Subcutaneous adipose tissue (tissue), 4 donors: ENCODE data around the gene MIB1. TPM values are rescaled to one million over a fixed set of nuclear protein-coding genes. Genes with fewer than 3 reads are reported as not detected.

ENCODE experiments used
- total RNA-seq, 4 donors: library from RNA; depleted of rRNA; stranded (reverse); fragments of >200 nt; gene quantifications; one replicate each; pipeline ENCODE4 v1.1.0, GENCODE V29; 2016
- TF ChIP-seq, protein P1 (sequence below): fragments of 450-650 bp; IDR thresholded peaks from one replicate; pipeline ENCODE4 v1.5.1; 2016; ENCODE audit warnings: low read depth, mild to moderate bottlenecking, control low read depth, antibody characterized with exemption, moderate library complexity

The MIB1 gene
- total RNA-seq, 4 donors from 2014 or later: 28.4 to 38.5 (median 34.0) TPM

DNA sequence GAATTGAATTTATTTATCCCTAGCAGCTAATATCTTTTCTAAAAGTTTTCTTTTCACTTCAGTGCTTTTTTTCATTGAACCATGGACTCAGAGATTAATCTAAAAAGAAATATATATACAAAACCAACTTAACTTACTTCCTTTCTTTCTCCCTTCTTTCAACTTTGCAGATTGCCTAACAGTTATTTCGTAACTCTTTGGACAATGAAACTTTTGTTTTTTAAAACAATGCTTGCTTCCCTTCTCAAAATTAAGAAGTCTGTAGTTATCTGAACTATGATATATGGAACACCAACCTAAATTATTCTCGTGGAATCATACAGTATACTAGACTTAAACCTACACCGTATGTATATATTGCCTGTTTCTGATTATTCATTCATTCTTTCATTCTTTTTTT lies 62.9 kb downstream of the MIB1 start:
- TF ChIP-seq, protein P1, sequence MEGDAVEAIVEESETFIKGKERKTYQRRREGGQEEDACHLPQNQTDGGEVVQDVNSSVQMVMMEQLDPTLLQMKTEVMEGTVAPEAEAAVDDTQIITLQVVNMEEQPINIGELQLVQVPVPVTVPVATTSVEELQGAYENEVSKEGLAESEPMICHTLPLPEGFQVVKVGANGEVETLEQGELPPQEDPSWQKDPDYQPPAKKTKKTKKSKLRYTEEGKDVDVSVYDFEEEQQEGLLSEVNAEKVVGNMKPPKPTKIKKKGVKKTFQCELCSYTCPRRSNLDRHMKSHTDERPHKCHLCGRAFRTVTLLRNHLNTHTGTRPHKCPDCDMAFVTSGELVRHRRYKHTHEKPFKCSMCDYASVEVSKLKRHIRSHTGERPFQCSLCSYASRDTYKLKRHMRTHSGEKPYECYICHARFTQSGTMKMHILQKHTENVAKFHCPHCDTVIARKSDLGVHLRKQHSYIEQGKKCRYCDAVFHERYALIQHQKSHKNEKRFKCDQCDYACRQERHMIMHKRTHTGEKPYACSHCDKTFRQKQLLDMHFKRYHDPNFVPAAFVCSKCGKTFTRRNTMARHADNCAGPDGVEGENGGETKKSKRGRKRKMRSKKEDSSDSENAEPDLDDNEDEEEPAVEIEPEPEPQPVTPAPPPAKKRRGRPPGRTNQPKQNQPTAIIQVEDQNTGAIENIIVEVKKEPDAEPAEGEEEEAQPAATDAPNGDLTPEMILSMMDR: no peak

DNA sequence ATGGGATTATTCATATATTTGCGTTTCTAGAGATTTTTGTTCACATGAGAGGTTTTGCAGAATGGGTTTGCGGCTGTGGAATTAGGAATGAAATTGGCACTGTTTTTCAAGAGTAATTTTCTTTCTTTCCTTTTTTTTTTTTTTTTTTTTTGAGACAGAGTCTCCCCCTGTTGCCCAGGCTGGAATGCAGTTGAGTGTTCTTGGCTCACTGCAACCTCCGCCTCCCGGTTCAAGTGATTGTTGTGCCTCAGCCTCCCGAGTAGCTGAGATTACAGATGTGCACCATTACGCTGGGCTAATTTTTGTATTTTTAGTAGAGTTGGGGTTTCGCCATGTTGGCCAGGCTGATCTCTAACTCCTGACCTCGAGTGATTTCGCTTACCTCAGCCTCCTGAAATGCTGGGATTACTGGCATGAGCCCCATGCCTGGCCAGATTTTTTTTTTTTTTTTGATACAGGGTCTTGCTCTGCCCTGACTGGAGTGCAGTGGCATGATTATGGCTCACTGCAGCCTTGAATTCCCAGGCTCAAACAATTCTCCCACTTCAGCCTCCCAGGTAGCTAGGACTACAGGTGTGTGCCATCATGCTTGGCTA lies 65.3 kb downstream of the MIB1 start:
- TF ChIP-seq, protein P1: no peak

DNA sequence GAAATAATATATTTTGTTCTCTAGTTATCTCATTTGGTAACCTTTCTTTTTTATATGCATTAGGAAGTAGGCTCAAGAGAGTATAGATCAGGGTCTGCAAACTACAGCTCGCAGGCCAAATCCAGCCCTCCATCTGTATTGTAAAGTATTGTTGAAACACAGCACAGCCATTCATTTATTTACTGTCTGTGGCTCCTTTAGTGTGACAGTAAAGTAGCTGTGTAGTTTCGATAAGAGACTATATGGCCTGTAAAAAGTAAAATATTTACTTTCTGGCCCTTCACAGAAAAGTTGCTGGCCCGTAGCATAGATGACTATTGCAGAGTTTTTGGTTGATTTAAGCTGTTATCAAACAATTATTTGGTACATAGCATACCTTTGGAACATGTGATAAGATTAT lies 67.6 kb downstream of the MIB1 start:
- TF ChIP-seq, protein P1: no peak

DNA sequence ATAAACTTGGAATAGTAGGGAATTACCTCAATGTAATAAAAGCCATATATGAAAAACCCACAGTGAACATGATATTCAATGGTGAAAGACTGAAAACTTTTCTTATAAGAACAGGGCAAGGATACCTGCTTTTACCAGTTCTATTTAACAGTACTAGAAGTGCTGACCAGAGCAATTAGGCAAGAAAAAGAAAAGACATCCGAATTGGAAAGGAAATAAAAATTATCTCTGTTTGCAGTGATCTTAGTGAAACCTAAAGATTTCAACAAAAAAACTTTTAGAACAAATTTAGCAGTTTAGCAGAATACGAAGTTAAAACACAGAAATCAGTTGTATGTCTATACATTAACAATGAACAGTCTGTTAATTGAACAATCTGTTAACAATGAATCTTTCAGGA lies 69.1 kb downstream of the MIB1 start:
- TF ChIP-seq, protein P1: no peak

DNA sequence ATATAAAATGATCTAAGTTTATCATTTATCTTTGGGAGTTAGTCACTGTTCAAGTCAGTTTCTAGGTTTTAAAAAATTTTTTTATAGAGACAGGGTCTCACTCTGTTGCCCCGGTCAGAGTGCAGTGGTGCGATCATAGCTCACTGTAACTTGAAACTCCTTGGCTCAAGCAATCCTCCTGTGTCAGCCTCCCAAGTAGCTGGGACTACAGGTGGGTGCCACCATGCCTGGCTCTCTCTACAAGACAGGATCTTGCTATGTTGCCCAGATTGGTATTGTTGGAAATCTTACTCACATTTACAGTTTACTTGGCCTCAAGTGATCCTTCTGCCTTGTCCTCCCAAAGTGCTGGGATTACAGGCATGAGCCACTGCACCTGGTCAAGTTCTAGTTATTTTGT lies 74.5 kb downstream of the MIB1 start:
- TF ChIP-seq, protein P1: no peak

DNA sequence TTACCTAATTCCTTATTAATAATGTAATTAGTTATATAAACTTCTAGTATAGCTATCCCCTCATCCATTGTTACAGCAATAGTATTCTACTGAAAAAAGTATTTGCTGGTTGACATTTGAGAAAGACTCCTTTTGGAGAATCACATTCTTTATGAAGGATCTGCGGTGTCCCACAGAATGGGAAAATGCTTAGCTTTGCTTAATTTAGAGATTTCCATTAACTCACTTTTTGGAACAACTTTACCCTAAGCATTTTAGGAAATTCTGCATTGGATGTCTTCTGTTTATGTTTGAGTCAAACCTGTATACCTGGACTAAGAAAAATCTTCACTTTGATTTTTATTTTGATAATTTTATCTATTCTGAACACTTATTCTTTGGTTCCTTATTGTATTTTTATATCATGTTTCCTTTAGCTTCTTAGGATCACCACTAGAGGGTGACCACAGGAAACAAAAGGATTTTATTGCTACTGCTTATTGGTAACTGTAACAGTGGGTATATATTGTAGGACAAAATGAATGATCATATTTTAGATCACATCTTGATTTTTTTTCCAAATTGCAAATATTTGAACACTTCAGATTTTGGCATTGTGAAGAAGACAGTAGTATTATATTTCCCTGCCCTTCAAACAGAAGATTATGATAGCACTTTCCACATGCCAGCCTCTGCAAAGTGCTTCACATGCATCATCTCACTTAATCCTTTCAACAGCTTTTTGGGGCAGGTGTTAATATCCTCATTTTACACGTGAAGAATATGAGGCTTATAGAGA lies 79.6 kb downstream of the MIB1 start:
- TF ChIP-seq, protein P1: no peak

DNA sequence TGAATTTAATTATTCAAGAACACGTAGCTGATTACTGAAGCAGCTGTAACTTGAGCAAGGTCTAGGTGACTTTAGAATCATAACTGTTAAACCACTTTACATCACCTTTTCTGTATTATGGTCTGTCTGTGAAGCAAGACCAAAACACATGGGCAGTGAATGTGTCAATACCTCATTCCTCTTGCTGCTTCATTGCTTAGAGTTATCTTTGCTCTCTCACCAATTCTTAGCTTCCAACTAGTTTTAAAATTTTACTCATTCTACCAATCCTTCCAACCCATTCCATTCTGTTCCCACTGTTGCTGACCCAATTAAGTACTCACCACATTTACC lies 80.2 kb downstream of the MIB1 start:
- TF ChIP-seq, protein P1: no peak
